GM21390 (cell line): Measurements from ENCODE around the gene DEFB118.
"Not testable (repeated sequence)": the region's sequence is repeated elsewhere in the genome, so short reads cannot be mapped to it uniquely, and the experiment has no call there.

Experiments used
- ATAC-seq: cut with Tn5 transposase; IDR thresholded peaks from one replicate; pipeline ENCODE4 v1.9.1; 2021; ENCODE audit not compliant: unreplicated experiment

The DEFB118 gene

GRCh38 chr20:31368301-31368700, at the start of gene DEFB118:
Gene DEFB118 (plus strand): TSS chr20:31368601. CDS start chr20:31368651, 50 bp downstream.
- ATAC-seq = no peak

GRCh38 chr20:31322504-31322903, 45.9 kb upstream of the DEFB118 start:
- ATAC-seq = no peak

- no peak for ATAC-seq
Measured at GRCh38 chr20:31330893-31331292, 37.5 kb upstream of the DEFB118 start.

GRCh38 chr20:31341470-31341869, 26.9 kb upstream of the DEFB118 start:
- no peak for ATAC-seq

- ATAC-seq = no peak
Measured at GRCh38 chr20:31355981-31356380, 12.4 kb upstream of the DEFB118 start.

- no peak for ATAC-seq
Measured at GRCh38 chr20:31363295-31363694, 5.1 kb upstream of the DEFB118 start.

GRCh38 chr20:31364272-31364671, 4.1 kb upstream of the DEFB118 start:
- not testable (repeated sequence) for ATAC-seq

- ATAC-seq = no peak
Measured at GRCh38 chr20:31374346-31374745, 5.9 kb downstream of the DEFB118 start.

GRCh38 chr20:31390490-31390889, 22.1 kb downstream of the DEFB118 start, which contains the start of gene DEFB119:
Gene DEFB119 (minus strand): TSS chr20:31390590. CDS start chr20:31390483, 107 bp downstream.
- ATAC-seq = no peak

- no peak for ATAC-seq
Measured at GRCh38 chr20:31392836-31393235, 24.4 kb downstream of the DEFB118 start.

GRCh38 chr20:31394900-31395299, 26.5 kb downstream of the DEFB118 start:
- ATAC-seq = no peak

GRCh38 chr20:31403886-31404285, 35.5 kb downstream of the DEFB118 start:
- ATAC-seq = no peak

- no peak for ATAC-seq
Measured at GRCh38 chr20:31406115-31406514, 37.7 kb downstream of the DEFB118 start, which contains the start of gene DEFB121. Gene DEFB121 (minus strand): TSS chr20:31406215. CDS start chr20:31406152, 63 bp downstream.

- ATAC-seq = no peak
Measured at GRCh38 chr20:31410011-31410410, 41.6 kb downstream of the DEFB118 start.

- no peak for ATAC-seq
Measured at GRCh38 chr20:31414381-31414780, 46.0 kb downstream of the DEFB118 start.

GRCh38 chr20:31415653-31416052, 47.3 kb downstream of the DEFB118 start:
- no peak for ATAC-seq

- no peak for ATAC-seq
Measured at GRCh38 chr20:31418307-31418706, 49.9 kb downstream of the DEFB118 start.
